CD4-positive, alpha-beta T cell (primary cell): ENCODE results near the gene DDX55. TPM values are rescaled to one million over a fixed set of nuclear protein-coding genes. Genes with fewer than 3 reads are reported as not detected.
"Not testable (repeated sequence)": the region's sequence is repeated elsewhere in the genome, so short reads cannot be mapped to it uniquely, and the experiment has no call there.

Experiments used
- ATAC-seq: fragments of 200-7000 bp; cut with Tn5 transposase; one replicate; pipeline ENCODE4 v1.10.0; 2022; ENCODE audit warnings: mild to moderate bottlenecking; ENCODE audit not compliant: poor library complexity
- CTCF ChIA-PET: fragments of 350-600 bp; sonication (Branson Sonifier 250); formaldehyde crosslinking; loops from one replicate; lab custom pipeline; 2021; ENCODE audit warnings: antibody characterized with exemption, inconsistent platforms; lab: Charles Lee
- POLR2A ChIA-PET: fragments of 350-600 bp; sonication (Branson Sonifier 250); formaldehyde crosslinking; loops from one replicate; lab custom pipeline; 2021; ENCODE audit warnings: antibody characterized with exemption, inconsistent platforms; lab: Charles Lee
- DNase-seq, 14 experiments: peaks; one replicate each; pipeline ENCODE4 v3.0.0-alpha.2; 2013 to 2020; ENCODE audit warnings: mixed read lengths in 2 of 14
- H3K27ac ChIP-seq, 2 donors: one replicate each; pipeline versions ENCODE4 v1.5.1 to v1.7.0; 2013; ENCODE audit warnings: low read length in 2 of 2, low read depth in 1 of 2, mild to moderate bottlenecking in 1 of 2
- H3K27me3 ChIP-seq, 2 experiments: 1 replicate in 1 of 2; 2 replicates in 1 of 2; pipeline versions ENCODE4 v1.6.1 to v1.7.0; 2013; ENCODE audit warnings: low read length in 2 of 2, control low read depth in 1 of 2, mild to moderate bottlenecking in 1 of 2, moderate library complexity in 1 of 2; ENCODE audit not compliant: insufficient read depth in 2 of 2, control insufficient read depth in 1 of 2
- H3K36me3 ChIP-seq: one replicate; pipeline ENCODE4 v1.6.1; 2013; ENCODE audit warnings: low read length, control low read depth; ENCODE audit not compliant: insufficient read depth
- H3K4me1 ChIP-seq: one replicate; pipeline ENCODE4 v1.6.1; 2013; ENCODE audit warnings: low read length, control low read depth; ENCODE audit not compliant: insufficient read depth
- H3K4me3 ChIP-seq: one replicate; pipeline ENCODE4 v1.5.1; 2013; ENCODE audit warnings: mild to moderate bottlenecking, low read length, moderate library complexity
- H3K9me3 ChIP-seq, 2 experiments: 1 replicate in 1 of 2; 2 replicates in 1 of 2; pipeline versions ENCODE4 v1.6.1 to v1.7.0; 2013; ENCODE audit warnings: low read length in 2 of 2, mild to moderate bottlenecking in 2 of 2, control low read depth in 1 of 2, moderate library complexity in 1 of 2; ENCODE audit not compliant: control insufficient read depth in 1 of 2, insufficient read depth in 1 of 2
- H3K27ac Mint-ChIP-seq: one replicate; pipeline ENCODE4 v1.8.0; 2020; ENCODE audit warnings: mixed read lengths
- H3K27me3 Mint-ChIP-seq: one replicate; pipeline ENCODE4 v1.8.0; 2021; ENCODE audit warnings: mixed read lengths
- H3K36me3 Mint-ChIP-seq: one replicate; pipeline ENCODE4 v1.8.0; 2021; ENCODE audit warnings: low read depth, mixed read lengths
- H3K4me1 Mint-ChIP-seq: one replicate; pipeline ENCODE4 v1.8.0; 2021; ENCODE audit warnings: low read depth, mixed read lengths
- H3K4me3 Mint-ChIP-seq: one replicate; pipeline ENCODE4 v1.8.0; 2020; ENCODE audit warnings: mild to moderate bottlenecking, mixed read lengths
- H3K9me3 Mint-ChIP-seq: one replicate; pipeline ENCODE4 v1.8.0; 2020; ENCODE audit warnings: mixed read lengths
- CTCF ChIP-seq: fragments of 200-600 bp; IDR thresholded peaks from one replicate; pipeline ENCODE4 v1.8.0; 2022; ENCODE audit warnings: antibody characterized with exemption, mild to moderate bottlenecking
- intact Hi-C, 2 experiments: fragments of 100-400 bp; cut with DNase I in 1 of 2; cut with micrococcal nuclease in 1 of 2; formaldehyde crosslinking; loops; one replicate each; pipeline versions ENCODE4 v1.15.1 to v1.9.0; 2023 to 2025; cut with DNase I, micrococcal nuclease
- total RNA-seq, 174 experiments: library from RNA in 2 of 174; stranded (reverse) in 2 of 174; gene quantifications; one replicate each; pipeline ENCODE4 v1.2.3 and lab custom pipeline; 2021 to 2026

Gene DDX55
- total RNA-seq, 2 experiments from 2014 or later = 33.3 to 37.1 TPM

- Mint-ChIP-seq H3K4me1 (peaks cover 5% of the 10 kb centered on the region), H3K27me3 (peaks cover 3% of the 10 kb centered on the region), H3K36me3 (no peaks in the 10 kb centered on the region), H3K9me3 (no peaks in the 10 kb centered on the region), H3K4me3 (no peak overlapping the region), H3K27ac (no peak overlapping the region)
- intact Hi-C loops = no loop called here
- Histone ChIP-seq H3K4me1 (no peaks in the 10 kb centered on the region), H3K9me3 (no peaks in the 10 kb centered on the region), H3K4me3 (no peak overlapping the region), H3K27me3 (no peaks in the 10 kb centered on the region), H3K36me3 (no peaks in the 10 kb centered on the region), H3K27ac (no peak overlapping the region)
- ChIA-PET CTCF (no interaction called here), POLR2A (no interaction called here)
- no peak for TF ChIP-seq CTCF
- no peak for DNase-seq
- ATAC-seq = no peak
Measured at GRCh38 chr12:123573870-123574269, 28.0 kb upstream of the DDX55 start.

DNA sequence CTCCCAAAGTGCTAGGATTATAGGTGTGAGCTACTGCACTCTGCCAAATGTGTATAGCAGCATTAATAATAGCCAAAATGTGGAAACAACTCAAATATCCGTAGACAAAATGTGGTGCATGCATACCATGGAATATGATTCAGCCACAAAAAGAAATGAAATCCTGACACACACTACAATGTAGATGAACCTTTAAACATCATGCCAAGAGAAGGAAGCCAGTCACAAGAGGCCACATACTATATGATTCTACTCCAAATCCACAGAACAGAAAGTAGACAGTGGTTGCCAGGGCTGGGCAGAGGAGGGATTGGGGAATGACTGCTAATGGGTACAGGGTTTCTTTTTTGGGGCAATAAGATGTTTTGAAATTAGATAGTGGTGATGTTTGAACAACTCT, 25.3 kb upstream of the DDX55 start:
- ChIA-PET POLR2A (no interaction called here), CTCF (no interaction called here)
- no peak for DNase-seq
- no peaks in the 10 kb centered on the region for H3K4me1 Mint-ChIP-seq
- H3K4me3 Mint-ChIP-seq = no peak overlapping the region
- H3K27me3 Mint-ChIP-seq = no peaks in the 10 kb centered on the region
- H3K27ac ChIP-seq = no peak overlapping the region
- no peaks in the 10 kb centered on the region for H3K27me3 ChIP-seq
- TF ChIP-seq CTCF = no peak
- ATAC-seq = no peak
- H3K4me3 ChIP-seq = no peak overlapping the region
- no peaks in the 10 kb centered on the region for H3K9me3 ChIP-seq
- H3K9me3 Mint-ChIP-seq = no peaks in the 10 kb centered on the region
- no peaks in the 10 kb centered on the region for H3K4me1 ChIP-seq
- no peak overlapping the region for H3K27ac Mint-ChIP-seq
- no peaks in the 10 kb centered on the region for H3K36me3 ChIP-seq
- H3K36me3 Mint-ChIP-seq = no peaks in the 10 kb centered on the region
- intact Hi-C loops = no loop called here

GRCh38 chr12:123578243-123578642, 23.7 kb upstream of the DDX55 start:
- intact Hi-C loops = no loop called here
- Histone ChIP-seq H3K9me3 (no peaks in the 10 kb centered on the region), H3K27ac (no peak overlapping the region), H3K4me1 (peaks cover 15% of the 10 kb centered on the region), H3K27me3 (no peaks in the 10 kb centered on the region), H3K36me3 (no peaks in the 10 kb centered on the region), H3K4me3 (no peak overlapping the region)
- ChIA-PET POLR2A (interaction anchor here (0.6 kb wide), 1 partner anchor 51 kb away, joined by 3 read pairs; no protein-coding TSS in a partner anchor), CTCF (no interaction called here)
- Mint-ChIP-seq H3K4me1 (peaks cover 11% of the 10 kb centered on the region), H3K4me3 (no peak overlapping the region), H3K36me3 (no peaks in the 10 kb centered on the region), H3K9me3 (no peaks in the 10 kb centered on the region), H3K27me3 (no peaks in the 10 kb centered on the region), H3K27ac (no peak overlapping the region)
- DNase-seq (no peak), ATAC-seq (no peak)
- no peak for TF ChIP-seq CTCF

DNA sequence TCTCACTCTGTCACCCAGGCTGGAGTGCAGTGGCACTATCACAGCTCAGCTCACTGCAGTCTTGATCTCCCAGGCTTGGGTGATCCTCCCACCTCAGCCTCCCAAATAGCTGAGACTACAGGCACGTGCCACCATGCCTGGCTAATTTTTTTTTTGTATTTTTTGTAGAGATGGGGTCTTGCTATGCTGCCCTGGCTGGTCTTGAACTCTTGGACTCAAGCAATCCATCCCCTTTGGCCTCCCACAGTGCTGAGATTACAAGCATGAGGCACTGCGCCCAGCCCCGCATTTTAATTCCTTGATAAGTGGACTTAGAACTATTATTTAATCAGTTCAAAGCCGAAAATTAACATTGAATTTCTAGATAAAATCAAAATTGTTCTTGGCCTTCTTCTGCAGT, 23.1 kb upstream of the DDX55 start:
- intact Hi-C loops, H3K9me3 ChIP-seq, H3K36me3 Mint-ChIP-seq, H3K27ac ChIP-seq, H3K36me3 ChIP-seq, CTCF ChIA-PET, DNase-seq, H3K27ac Mint-ChIP-seq, H3K4me3 ChIP-seq, ATAC-seq, H3K4me3 Mint-ChIP-seq, H3K27me3 ChIP-seq, H3K9me3 Mint-ChIP-seq, H3K27me3 Mint-ChIP-seq: not testable (repeated sequence)
- peaks cover 19% of the 10 kb centered on the region for H3K4me1 ChIP-seq
- POLR2A ChIA-PET = interaction anchor here (0.6 kb wide), 1 partner anchor 52 kb away, joined by 3 read pairs; no protein-coding TSS in a partner anchor
- peaks cover 12% of the 10 kb centered on the region for H3K4me1 Mint-ChIP-seq
